Bronchial epithelial cell (primary cell): ENCODE data around the gene GALNT10. TPM values are rescaled to one million over a fixed set of nuclear protein-coding genes. Genes with fewer than 3 reads are reported as not detected.
A peak's percentile ranks its signal among the peaks of the same experiment; 100 is the strongest.

ENCODE experiments used
- DNase-seq: peaks from one replicate; pipeline ENCODE4 v3.0.0-alpha.2; 2010; ENCODE audit warnings: low read depth
- FAIRE-seq: peaks from 2 replicates; lab custom pipeline; 2011; peaks lifted over from hg19 to GRCh38; lab: Jason Lieb, UNC
- H3K27me3 ChIP-seq: 2 replicates; pipeline ENCODE4 v1.5.1; 2011; ENCODE audit warnings: low read length; ENCODE audit not compliant: control insufficient read depth, insufficient read depth
- H3K36me3 ChIP-seq: 2 replicates; pipeline ENCODE4 v1.5.1; 2011; ENCODE audit warnings: low read length; ENCODE audit not compliant: control insufficient read depth, insufficient read depth
- H3K4me3 ChIP-seq: 2 replicates; pipeline ENCODE4 v1.5.1; 2011; ENCODE audit warnings: mild to moderate bottlenecking, low read depth, low read length, control low read depth
- CTCF ChIP-seq: IDR thresholded peaks from 2 replicates; pipeline ENCODE4 v1.5.1; 2011; ENCODE audit warnings: mild to moderate bottlenecking, moderate library complexity, low read length, control low read depth, inconsistent platforms; ENCODE audit not compliant: insufficient read depth, severe bottlenecking
- total RNA-seq: library from RNA; depleted of rRNA; stranded (reverse); fragments of >200 nt; gene quantifications from 2 replicates; pipeline ENCODE4 v1.2.1, GENCODE V29; 2014

Gene GALNT10
- total RNA-seq, 1 donor from 2014 or later = 3.9 TPM

- FAIRE-seq = no peak
- Histone ChIP-seq H3K4me3 (no peak overlapping the region), H3K27me3 (no peaks in the 10 kb centered on the region), H3K36me3 (no peaks in the 10 kb centered on the region)
- DNase-seq = peak; percentile 26
- no peak for TF ChIP-seq CTCF
Observed at GRCh38 chr5:154312576-154312975, 122.0 kb downstream of the GALNT10 start.

- no peaks in the 10 kb centered on the region for H3K27me3 ChIP-seq
- no peak for TF ChIP-seq CTCF
- no peak for DNase-seq
- no peaks in the 10 kb centered on the region for H3K36me3 ChIP-seq
- no peak overlapping the region for H3K4me3 ChIP-seq
- FAIRE-seq = no peak
Observed at GRCh38 chr5:154313360-154314017, 123.0 kb downstream of the GALNT10 start.

- Histone ChIP-seq H3K36me3 (no peaks in the 10 kb centered on the region), H3K4me3 (no peak overlapping the region), H3K27me3 (no peaks in the 10 kb centered on the region)
- no peak for FAIRE-seq
- no peak for TF ChIP-seq CTCF
- DNase-seq = no peak
Observed at GRCh38 chr5:154315196-154315595, 124.7 kb downstream of the GALNT10 start.

GRCh38 chr5:154315756-154316155, 125.2 kb downstream of the GALNT10 start:
- no peak for TF ChIP-seq CTCF
- H3K4me3 ChIP-seq = no peak overlapping the region
- no peak for FAIRE-seq

GRCh38 chr5:154316223-154316935, 125.8 kb downstream of the GALNT10 start:
- DNase-seq = peak; percentile 21
- no peak for FAIRE-seq
- H3K4me3 ChIP-seq = no peak overlapping the region
- no peaks in the 10 kb centered on the region for H3K27me3 ChIP-seq
- H3K36me3 ChIP-seq = no peaks in the 10 kb centered on the region
- no peak for TF ChIP-seq CTCF

More at GRCh38 chr5:154315756-154316155, 125.2 kb downstream of the GALNT10 start:
- DNase-seq = no peak
- Histone ChIP-seq H3K36me3 (no peaks in the 10 kb centered on the region), H3K27me3 (no peaks in the 10 kb centered on the region)
